Fibroblast of peridontal ligament (primary cell): Measurements from ENCODE around the gene SHOC2.

ENCODE experiments used
- DNase-seq: peaks from one replicate; pipeline ENCODE4 v3.0.0-alpha.2; 2010; ENCODE audit errors: extremely low read depth

The SHOC2 gene

GRCh38 chr10:110919349-110919931, at the start of gene SHOC2:
SHOC2 (plus strand) TSS chr10:110919604; CDS start chr10:110964359, 44,755 bp downstream.
- DNase-seq: no peak

- peak; percentile 49 for DNase-seq
Measured at GRCh38 chr10:110870823-110871297, 48.5 kb upstream of the SHOC2 start.

GRCh38 chr10:110871298-110872084, 47.9 kb upstream of the SHOC2 start, which contains the start of gene PDCD4:
PDCD4 (plus strand) TSS chr10:110871928; CDS start chr10:110876028, 4,100 bp downstream.
- peak; percentile 98 for DNase-seq

- DNase-seq: peak; percentile 87
Measured at GRCh38 chr10:110872145-110872983, 47.0 kb upstream of the SHOC2 start.

GRCh38 chr10:110872984-110873923, 46.1 kb upstream of the SHOC2 start:
- no peak for DNase-seq

- DNase-seq: no peak
Measured at GRCh38 chr10:110873951-110874350, 45.5 kb upstream of the SHOC2 start.

- no peak for DNase-seq
Measured at GRCh38 chr10:110876000-110876399, 43.4 kb upstream of the SHOC2 start.

- no peak for DNase-seq
Measured at GRCh38 chr10:110876788-110877187, 42.6 kb upstream of the SHOC2 start.

GRCh38 chr10:110880012-110880411, 39.4 kb upstream of the SHOC2 start:
- DNase-seq: no peak

- no peak for DNase-seq
Measured at GRCh38 chr10:110881247-110881646, 38.2 kb upstream of the SHOC2 start.

GRCh38 chr10:110881905-110882304, 37.5 kb upstream of the SHOC2 start:
- DNase-seq: peak; percentile 48

GRCh38 chr10:110883924-110884323, 35.5 kb upstream of the SHOC2 start:
- peak; percentile 21 for DNase-seq

GRCh38 chr10:110885932-110886674, 33.3 kb upstream of the SHOC2 start:
- DNase-seq: no peak

- DNase-seq: no peak
Measured at GRCh38 chr10:110887560-110887959, 31.8 kb upstream of the SHOC2 start.

- DNase-seq: no peak
Measured at GRCh38 chr10:110892602-110893288, 26.7 kb upstream of the SHOC2 start.

GRCh38 chr10:110893559-110894179, 25.7 kb upstream of the SHOC2 start:
- DNase-seq: peak; percentile 71

GRCh38 chr10:110897184-110897583, 22.2 kb upstream of the SHOC2 start:
- peak; percentile 24 for DNase-seq

- DNase-seq: no peak
Measured at GRCh38 chr10:110898391-110898790, 21.0 kb upstream of the SHOC2 start.

- no peak for DNase-seq
Measured at GRCh38 chr10:110900983-110901382, 18.4 kb upstream of the SHOC2 start.
